Stimulated activated CD4-positive, alpha-beta T cell treated with anti-CD3 and anti-CD28 coated beads, Interleukin-4, amount 100 ng/mL, for 4 hours (primary cell): ENCODE results near the gene STUB1.
"Not testable (repeated sequence)": the region's sequence is repeated elsewhere in the genome, so short reads cannot be mapped to it uniquely, and the experiment has no call there.

Experiments used
- DNase-seq, 2 experiments: peaks; one replicate each; pipeline ENCODE4 v3.0.0-alpha.2; 2020

The STUB1 gene

DNA sequence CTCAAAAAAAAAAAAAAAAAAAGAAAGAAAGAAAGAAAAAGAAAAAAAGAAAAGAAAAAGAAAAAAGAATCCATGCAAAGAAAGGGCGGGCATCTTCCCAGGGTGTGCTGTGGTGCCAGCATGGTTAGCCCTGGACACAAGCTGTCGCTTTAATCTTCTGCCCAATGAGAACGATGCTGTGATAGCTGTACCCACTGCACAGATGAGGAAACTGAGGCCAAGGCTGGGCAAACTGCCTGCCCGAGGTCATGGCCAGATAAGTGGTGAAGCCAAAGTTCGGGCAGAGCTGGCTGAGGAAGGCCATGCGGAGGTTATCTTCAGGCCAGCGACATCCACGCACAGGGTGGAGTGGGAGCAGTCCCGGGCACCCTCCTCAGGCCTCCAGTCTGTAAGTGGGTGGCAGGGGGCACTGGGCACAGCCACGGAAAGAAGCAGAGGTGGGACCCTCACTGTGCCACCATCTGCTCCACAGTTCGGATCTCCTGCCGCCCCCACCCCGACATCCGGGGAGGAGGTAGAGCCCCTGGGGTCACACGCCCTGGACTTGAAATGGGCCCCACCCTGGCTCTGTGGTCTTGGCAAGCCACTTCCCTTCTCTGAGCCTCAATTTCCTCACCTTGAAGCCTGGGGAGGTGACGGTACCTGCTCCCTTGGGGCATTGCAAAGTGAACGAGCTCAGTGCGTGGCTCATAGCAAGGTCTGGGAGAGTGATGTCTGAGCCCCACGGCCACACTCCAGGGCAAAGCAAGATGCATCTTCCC, 18.9 kb downstream of the STUB1 start:
- DNase-seq, result no peak

DNA sequence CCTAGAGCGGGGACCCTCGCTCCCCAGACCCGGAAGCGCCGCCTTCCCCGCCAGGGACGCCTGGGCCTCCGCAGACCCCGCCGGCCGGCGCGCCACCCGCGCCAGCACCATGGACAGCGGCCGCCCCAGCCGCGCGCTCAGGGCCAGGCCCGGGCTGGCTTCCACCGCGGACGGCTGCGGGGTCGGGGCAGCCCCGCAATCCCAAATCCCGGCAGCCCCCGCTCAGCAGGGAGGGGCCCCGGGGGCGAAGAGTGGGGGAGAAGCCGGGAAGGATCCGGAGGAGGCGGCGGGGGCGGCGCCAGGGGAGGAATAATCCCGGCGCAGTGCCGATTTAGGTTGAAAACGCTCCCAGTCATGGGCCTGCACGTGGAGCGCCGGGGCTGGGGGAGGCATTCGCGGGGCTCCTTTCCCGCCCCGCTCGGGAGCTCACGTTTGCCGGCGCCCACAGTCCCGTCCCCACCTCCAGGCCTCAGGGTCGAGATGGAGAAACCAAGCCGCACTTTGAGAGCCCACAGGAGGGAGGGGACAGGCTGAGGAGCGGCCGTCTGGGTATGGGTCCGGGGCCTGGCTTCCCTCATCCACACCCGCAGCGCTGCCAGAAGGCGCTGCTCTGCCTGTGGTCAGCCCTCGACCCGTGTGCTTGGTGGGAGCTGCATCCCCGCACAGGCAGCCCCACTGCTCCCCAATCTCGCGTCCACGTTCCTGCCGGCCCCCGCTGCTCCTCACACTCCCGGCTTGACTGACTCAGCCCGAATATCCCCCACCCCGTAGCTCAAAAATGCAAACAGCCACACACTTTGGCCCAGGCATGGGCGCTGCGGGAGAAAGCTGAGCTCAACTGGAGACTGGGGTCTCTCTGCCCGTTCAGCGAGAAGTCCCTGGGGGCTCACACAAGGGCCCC, 20.7 kb downstream of the STUB1 start:
- DNase-seq, result peak in 1 of 2 experiments; percentile 59

DNA sequence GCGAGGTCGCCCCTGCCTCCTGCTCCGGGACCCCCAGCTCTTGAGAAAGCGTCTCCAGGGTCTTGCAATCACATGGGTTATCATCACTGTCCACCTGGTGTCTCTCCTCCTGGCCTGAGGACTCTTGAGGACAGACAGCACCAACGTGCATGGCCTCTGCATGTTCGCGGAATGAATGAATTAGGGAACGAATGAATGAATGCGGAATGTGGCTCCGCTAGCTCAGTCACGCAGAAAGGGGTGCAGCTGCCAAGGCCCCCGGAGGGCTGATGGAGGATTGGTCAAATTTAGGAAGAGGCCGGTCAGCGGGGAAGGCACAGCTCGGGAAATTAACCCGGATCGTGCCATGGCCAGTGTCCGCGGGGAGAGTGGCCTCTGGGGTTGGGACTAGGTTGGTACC, 22.1 kb downstream of the STUB1 start:
- no peak for DNase-seq

DNA sequence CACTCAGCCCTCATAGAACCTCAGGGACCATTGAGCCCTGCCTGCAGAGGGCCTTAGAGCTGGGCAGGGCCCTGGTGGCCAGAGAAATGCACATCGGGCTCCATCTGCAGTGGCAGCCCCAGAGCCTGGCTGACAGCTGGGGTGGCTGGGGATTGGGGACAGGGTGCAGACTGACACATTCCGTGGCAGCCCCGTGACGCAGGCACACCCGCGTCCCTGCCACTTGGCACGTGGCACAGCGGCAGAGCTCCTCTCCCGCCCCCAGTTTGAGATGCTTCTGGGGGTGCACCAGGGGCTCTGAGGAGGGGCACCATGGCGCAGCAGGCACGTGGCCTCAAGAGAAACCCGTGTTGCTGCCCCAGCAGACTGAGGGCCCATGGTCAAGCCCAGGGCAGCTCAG, 23.2 kb downstream of the STUB1 start:
- no peak for DNase-seq

DNA sequence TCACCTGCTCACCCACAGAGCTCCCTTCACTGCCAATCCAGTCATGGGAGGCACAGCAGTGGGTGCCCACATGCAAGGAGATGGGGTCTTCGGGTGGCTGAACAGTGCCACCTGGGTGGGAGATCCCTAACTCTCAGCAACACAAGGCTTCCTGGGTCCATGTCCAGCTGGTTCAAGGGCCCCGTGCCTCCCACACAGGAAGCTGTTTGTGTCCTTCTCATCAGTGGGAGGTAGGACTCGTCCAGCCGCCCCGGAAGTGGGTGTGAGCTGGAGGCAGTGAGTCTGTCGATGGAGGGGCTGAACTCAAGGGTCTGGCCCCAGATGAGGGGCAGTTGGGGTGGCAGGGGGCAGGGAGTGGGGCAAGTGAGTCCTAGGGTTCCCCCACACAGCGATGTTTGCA, 23.8 kb downstream of the STUB1 start:
- no peak for DNase-seq

DNA sequence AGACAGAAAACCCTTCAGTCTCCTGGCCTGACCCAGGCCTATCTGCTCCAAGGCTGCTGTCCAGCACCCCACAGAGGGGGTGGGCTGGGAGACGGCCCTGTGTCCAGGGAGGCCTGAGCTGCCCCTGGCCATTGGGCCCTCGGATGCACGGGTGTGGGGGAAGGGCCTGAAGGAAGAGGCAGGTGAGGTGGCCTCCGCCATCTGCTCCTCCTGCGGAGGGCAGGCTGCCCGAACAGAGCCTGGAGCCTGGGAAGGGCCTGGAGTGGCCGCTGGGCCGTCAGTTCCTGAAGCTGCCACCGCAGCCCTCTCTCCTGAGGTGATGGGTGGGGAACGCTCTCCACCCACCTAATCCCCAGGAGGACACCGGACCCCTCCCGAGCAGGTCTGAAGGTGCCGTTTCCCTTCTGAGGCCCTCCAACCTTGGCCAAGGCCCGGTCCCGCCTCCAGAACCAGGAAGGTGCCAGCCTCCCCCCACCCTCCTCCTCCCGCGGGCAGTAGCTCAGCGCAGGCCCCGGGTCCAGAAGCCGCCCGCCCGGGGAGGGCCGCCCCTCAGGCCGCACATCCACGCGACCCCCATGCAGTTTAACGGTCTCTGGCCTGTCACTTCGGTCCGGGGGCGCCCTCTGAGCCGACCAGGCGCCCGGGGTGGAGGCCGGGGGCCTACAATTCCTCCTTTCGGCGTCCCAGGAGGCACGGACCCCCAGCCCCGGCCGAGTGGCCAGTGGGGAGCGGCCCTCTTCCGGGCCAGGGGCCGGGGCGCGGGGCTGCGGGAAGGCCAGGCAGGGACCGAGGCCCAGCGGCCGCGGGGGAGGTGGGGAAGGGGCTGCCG, 24.6 kb downstream of the STUB1 start:
- DNase-seq, result no peak

DNA sequence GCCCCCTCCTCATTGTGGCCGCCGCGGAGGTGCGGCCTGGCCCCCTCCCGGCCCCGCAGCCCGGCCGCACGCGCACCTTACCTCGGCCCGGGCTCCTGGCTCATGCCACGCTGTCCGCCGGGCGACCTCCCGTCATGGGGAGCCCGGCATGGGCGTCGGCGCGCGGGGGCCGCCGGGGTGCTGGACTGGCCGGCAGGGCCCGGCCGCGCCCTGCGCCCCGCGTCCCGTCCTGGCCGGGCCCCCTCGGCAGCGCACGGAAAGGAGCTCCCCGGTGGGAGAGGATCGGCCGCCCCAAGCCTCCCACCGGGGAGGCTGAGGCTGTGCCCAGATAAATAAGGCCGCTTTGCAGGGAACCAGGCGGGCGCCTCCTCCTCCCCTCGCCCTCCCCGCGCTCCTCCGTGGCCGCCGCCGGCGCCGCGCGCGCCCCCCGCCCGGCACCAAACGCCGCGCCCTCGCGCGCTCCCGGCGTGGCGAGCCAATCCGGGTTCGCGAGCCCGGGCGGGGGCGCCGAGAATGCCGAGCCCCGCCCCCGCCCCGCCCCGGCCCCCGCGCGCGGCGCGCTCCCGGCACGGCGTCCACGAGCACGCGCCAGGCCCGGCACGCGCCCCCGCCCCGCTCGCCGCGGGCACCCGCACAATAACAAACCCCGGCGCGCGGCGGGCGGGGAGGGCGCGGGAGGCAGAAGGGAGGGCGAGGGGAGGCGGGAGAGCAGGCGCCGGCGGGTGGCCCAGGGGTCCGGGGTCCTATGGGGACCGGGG, 25.4 kb downstream of the STUB1 start, which contains the start of gene FBXL16:
Gene FBXL16, minus strand, starts transcription at position 371 of the 758 bp plus-strand sequence. CDS start 8,396 bp downstream, outside the sequence.
- DNase-seq, result no peak

DNA sequence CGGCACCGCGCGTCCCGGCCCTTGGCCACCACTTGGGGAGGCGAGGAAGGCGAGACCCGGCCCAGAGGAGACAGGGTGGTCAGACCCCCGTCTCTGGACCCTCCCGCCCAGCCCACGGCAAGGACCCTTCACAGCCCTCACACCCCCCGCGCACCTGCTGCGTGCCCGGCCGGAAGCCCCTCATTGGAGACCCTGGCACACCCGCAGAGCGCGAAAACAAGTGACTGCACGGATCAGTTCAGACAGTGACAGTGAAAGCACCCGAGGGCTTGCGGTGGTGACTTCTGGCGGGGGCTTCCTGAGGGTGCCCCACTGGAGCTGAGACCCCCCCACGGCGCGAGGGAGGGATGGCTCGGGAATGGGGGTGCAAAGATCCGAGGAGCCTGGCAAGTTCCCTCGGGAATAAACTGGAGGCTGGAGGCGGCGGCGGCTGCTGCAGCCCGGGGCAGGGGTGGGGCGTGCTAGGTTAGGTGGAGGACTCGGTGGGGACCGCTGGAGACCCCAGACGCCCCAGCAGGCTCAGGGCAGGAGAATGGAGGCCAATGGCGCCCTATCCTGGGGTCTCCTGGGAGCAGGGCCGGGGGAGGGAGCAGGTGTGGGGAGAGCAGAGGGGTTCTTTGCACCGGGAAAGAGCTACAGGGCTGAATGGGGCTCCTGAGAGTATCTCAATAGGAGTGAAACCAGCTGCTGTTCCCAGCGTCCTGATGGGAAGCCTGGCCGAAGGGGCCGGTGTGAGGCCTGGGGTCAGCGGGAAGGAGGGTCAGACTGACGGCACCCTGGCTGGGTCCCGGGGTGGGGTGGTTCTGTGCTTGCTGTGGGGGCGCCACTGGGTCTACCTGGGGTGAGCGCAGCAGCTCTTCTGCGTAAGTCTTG, 26.2 kb downstream of the STUB1 start:
- DNase-seq, result no peak

DNA sequence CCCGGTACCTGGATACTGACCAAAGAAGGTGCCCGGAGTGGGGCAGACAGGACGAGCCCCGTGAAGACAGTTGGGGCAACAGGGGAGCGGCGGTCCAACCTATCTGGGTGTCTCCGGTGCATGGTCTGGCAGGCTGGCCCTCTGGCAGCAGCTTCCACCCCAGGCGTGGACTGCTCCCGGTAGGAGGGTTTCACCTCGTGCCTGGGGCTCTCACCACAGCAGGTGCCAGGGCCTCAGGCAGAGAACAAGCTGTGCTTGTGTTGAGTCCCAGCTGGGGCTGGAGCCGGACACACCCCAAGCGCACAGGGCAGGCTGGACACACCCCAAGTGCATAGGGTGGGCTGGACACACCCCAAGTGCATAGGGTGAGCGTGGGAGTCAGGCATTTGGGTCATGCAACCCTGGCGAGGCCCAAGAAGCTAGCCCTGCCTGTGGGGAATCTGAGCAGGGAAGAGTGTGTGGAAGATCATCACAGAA, 26.9 kb downstream of the STUB1 start:
- no peak for DNase-seq

DNA sequence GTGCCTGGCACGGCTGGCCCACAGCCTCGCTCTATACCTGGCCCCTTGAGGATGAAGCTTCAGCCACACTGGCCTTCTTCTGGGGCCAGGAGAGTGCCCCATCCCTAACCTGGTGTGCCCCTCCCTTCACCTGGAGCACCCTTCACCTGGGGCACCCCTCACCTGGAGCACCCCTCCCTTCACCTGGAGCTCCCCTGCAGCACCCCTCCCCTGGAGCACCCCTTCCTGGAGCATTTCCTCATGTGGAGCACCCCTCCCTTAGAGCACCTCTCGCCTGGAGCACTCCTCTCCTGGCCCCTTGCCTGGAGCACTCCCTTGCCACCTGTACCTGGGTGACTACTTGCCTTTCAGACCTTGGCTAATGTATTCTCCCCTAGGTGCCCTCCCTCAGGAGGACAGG, 27.8 kb downstream of the STUB1 start:
- no peak for DNase-seq

DNA sequence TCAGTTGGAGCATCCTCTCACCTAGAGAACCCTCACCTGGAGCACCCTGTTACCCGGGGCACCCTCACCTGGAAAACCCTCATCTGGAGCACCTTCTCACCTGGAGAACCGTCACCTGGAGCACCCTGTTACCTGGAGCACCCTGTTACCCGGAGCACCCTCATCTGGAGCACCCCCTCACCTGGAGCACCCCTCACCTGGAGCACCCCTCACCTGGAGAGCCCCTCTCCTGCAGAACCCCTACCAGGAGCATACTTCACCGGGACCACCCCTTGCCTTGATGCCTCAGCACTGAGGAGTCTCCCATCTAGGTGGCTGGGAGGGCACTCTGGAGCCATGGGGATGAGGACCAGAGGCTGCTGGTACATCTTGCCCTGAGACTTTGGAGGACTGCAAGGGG, 28.7 kb downstream of the STUB1 start:
- DNase-seq, result no peak

DNA sequence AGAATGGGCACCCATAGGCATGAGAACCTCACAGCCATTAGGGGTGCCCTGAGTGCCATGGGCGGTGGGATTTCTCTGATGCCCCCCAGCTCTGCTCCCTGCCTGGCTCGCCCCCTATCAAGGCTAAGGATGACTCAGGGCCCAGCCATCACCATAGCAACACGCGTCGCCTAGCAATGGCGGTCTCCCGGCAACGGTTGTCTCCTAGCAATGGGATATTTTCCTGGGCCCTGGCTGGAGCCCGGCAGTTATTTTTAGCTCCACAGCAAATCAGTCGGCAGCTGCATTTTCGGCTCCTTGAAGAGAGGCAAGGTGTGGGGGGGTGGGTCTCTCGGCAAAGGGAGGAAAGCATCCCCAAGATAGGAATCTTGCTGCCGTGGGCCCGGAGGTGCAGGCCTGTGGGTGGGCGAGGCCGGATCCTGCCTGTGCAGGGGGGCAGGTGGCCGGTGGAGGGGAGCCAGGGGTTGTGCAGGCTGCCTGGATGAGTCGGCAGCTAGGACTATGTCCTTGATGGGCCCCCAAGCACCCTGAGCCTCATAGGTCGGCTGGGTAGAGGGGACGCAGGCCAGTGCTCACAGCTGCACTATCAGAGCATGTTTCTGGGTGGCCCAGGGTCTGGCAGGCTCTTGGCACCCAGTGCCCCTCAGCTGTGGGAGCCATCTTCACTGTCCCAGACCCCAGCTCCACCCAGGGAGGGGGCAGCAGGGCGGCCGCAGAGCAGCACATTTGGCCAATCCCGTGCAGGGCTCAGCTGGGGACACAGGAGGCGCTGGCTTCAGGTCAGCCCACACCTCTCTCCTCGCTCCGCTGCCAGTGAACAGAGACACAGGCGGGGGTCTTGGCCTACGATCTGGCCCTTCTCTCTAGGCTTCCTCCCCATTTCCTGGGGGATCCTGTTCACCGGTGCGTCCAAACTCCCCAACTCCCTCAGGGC, 29.6 kb downstream of the STUB1 start:
- no peak for DNase-seq

DNA sequence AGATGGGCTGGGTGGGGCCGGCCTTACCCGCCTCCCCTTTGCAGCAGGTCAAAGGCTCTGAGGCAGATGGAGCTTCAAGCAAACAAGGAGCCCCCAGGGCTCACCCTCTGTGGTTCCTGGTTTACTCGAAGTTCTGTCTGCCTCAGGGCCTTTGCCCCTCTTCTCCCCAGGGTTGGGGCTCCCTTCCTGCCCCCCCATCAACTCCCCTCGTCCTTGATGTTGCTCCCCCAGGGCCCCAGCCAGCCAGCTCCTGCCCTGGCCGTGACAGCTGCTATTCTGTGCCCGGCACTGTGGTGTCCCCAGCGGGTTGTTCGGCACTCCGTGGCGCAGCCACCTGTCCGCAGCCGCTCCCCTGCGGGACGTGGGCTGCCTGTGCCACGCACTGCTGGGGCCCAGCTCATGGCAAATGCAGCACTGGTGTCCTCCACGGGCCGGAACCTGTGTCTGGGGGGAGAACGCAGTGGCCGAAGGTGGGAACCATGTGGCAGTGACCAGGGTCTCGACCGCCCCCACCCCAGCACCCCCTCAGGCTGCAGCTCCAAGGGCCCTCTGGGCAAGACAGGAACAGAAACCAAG, 30.4 kb downstream of the STUB1 start:
- no peak for DNase-seq

DNA sequence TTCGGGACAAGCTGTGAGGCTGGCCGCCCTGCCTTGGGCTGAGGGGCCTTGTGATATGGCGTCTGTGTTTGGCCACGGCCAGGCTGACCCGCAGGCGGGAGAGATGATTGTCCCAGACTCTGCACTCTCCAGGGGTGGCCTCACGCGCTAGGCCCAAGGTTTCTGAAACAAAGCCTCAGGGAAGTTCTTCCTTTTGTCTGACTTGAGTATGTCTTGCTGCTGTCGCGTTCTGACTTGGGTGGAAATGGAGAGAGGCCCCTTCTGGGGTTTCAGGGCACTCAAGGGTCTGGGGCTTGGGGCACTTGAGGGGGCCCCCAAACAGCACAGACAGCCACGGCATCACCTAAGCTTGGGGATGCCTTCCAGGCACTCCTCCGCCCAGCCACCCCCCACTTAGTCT, 30.9 kb downstream of the STUB1 start:
- DNase-seq, result no peak

DNA sequence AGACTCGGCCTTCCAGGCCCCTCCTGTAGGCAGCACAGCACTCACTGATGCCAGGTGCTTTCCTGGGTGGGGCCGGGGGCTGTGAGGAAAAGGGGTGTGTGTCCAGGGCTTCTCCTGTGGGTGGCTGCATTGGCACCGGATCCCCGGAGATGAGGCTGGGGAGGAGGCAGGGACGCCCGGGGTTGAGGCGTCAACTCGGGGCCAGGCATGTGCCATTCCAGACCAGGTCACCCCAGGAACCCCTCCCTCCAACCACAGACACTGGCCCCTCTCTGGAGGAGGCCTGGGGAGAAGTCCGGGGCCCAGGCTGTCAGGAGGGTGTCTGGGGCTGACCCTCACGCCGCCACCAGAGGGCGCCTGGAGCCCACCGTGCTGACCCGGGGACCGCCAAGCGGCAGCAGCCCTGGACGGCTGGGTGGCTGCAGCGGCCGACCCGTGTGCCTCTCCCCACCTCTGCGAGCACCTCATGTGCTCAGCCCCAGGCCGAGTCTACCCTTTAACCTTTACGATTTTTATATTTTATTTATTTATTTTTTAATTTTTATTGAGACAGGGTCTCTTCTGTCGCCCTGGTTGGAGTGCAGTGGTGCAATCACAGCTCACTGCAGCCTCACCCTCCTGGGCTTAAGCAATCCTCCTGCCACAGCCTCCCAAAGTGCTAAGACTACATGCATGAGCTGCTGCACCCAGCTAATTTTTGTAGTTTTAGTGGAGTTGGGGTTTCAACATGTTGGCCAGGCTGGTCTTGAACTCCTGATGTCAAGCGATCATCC, 31.5 kb downstream of the STUB1 start:
- DNase-seq, result peak; percentile 62 to 81

DNA sequence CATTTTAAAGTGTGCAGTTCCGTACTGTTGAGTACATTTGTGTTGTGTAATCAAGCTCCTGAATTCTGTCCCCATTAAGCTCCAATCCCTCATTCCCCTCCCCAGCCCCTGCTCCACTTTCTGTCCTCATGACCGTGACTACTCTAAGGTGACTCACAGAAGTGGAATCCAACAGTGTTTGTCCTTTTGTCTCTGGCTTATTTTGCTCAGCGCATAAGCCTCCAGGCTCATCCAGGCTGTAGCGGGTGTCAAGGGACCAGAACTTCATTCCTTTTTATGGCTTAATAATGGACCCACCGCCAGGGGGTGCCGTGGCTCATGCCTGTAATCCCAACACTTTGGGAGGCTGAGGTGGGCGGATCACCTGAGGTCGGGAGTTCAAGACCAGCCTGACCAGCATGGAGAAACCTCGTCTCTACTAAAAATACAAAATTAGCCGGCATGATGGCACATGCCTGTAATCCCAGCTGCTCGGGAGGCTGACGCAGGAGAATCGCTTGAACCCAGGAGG, 32.6 kb downstream of the STUB1 start:
- DNase-seq, result not testable (repeated sequence)

DNA sequence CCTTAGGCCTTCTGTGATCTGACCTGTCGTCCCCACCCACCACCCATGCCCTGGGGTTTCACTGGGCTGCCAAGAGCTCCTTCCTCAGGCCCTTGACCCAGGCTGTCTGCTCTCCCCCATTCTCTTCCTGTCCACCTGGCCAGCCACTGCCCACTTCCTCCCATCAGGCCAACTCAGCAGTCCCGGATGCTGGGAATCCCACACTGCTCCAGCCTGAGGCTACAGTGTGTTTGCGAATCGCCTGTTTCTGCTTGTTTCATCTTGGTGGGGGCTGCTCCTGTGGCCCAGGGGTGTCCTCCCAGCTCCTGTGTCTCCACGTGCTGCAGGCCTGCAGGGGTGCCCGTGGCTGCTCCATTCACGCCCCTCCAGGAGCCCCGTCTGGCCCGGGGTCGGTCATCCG, 33.9 kb downstream of the STUB1 start:
- no peak for DNase-seq
